Stimulated activated CD4-positive, alpha-beta T cell treated with anti-CD3 and anti-CD28 coated beads, Interleukin-2, amount 100 ng/mL, for 48 hours (primary cell): Measurements from ENCODE around the gene RAB39A.
A peak's percentile ranks its signal among the peaks of the same experiment; 100 is the strongest.

Source experiments
- DNase-seq, 2 donors: peaks; one replicate each; pipeline ENCODE4 v3.0.0-alpha.2; 2020

RAB39A gene

DNA sequence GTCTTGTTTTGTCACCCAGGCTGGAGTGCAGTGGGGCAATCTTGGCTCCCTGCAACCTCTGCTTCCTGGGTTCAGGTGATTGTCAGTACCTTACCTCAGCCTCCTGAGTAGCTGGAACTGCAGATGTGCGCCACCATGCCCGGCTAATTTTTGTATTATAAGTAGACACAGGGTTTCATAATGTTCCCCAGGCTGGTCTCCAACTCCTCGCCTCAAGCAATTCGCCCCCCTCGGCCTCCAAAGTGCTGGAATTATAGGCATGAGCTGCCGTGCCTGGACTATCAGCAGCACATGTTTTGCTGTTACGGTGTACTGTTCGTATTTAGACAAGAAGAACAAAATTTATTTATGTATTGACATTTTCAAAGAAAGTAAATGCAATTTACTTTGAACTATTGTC is 34.8 kb downstream of the RAB39A start:
- DNase-seq: no peak

DNA sequence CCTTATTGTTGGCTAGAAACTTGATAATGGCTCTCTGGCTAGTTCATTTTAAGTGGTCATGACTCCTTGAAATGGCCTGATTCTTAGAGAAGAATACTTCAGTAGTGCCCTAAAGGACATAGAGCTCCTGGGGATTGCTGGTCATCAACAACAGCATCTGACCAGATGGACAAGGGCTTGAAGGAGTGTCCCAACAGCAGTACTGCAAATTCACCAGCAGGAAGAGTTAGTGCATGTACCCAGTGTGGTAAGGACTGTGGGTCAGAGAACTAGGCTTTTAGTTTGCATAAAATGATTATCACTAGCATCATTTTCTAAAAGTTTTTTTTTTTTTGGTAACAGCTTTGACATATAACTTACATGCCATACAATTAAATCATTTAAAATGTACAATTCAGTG is 41.0 kb downstream of the RAB39A start:
- no peak for DNase-seq

DNA sequence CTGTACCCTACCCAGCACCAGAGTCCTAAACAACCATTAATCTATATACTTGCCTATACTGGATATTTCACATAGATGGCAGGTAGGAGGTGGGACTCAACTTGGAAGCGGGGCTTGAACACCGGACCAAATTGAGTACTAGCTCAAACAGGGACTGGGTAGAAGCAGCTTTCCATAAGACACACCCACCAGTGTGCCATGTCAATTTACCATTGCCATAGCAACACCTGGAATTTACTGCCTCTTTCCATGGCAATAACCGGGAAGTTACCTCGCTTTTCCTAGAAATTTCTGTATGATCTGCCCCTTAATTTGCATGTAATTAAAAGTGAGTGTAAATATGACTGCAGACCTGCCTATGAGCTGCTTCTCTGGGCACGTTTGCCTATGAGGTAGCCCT is 41.8 kb downstream of the RAB39A start:
- DNase-seq: no peak

DNA sequence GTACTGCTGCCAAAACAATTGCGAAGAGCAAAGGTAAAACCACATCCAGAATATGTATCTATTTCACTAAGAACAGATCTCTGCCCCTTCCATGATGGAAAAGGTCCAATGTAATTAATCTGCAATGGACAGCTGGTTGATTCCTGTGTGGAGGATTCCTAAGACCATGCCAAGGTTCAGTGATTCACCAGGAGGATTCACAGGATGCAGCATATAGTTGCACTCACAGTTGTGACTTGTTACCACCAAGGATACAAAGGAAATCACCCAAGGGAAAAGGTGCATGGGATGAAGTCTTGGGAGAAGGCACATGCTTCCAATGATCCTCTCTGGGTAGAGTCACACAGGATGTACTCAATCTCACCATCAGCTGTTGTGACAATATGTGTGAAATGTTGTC is 45.4 kb downstream of the RAB39A start:
- no peak for DNase-seq

DNA sequence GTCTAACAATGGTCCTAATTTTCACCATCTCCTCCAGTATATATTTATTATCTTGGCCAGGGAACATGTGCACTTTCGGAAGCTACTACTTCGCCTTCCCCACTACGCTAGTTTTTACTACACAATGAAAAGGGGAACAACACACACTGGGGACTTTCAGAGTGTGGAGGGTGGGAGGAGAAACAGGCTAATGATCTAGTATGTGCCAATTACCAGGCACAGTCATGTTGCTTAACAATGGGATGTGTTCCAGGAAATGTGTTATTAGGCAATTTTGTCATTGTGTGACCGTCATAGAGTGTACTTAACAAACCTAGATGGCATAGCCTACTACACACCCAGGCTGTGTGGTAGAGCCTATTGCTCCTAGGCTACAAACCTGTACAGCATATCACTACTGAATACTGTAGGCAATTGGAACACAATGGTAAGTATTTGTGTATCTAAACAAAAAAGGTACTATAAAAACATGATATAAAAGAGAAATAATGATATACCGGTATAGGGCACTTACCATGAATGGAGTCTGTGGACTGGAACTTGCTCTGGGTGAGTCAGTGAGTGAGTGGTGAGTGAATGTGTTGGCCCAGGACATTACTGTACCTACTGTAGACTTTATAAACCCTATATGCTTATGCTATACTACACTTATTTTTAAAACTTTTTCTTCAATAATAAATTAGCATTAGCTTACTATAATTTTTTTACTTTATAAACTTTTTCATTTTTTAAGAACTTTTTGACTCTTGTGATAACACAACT is 60.3 kb downstream of the RAB39A start:
- no peak for DNase-seq

DNA sequence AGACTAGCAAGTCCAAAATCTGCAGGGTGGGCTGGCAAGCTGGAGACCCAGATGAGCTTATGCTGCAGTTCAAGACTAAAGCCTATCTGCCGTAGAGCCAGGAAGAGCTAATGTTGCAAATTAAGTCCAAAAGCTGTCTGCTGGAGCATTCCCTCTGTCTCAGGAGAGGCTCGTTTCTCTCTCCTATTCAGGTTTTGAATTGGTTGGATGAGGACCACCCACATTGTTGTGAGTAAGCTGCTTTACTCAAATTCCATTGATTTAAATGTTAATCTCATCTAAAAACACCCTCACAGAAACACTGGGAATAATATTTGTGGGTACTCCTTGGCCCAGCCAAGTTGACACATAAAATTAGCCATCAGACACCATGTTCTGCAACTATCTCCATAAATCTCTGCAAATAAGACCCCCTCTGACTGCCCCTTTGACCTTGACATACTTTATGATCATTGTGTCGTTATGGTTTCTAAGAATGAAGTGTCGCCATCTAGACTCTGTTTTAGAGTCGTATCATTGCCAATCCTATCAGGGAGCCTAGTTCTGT is 63.7 kb downstream of the RAB39A start:
- no peak for DNase-seq

DNA sequence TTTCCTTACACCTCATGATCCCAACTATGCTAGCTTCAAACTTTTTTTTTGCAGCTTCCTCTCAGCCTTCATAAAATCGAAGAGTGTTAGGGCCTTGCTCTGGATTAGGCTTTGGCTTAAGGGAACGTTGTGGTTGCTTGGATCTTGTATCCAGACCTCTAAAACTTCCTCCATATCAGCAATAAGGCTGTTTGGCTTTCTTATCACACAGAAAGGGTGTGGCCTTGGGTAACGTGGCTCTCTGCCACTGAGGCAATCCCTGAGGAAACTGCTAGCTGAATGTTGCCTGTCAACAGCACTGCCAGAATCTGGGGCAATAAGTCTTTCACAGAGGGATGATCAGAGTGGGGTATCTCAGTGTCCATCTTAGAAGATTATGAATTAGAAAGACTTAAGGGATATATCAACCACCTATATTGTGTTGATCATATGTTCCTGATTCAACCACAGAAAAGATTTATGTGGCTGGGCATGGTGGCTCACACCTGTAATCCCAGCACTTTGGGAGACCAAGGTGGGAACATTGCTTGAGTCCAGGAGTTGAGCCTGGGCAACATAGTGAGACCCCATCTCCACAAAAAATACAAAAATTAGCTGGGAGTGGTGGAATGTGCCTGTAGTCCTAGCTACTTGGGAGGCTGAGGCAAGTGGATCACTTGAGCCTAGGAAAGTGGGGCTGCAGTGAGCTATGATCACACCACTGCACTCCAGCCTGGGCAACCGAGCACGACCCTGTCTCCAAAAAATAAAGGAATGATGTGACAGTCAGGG is 67.9 kb downstream of the RAB39A start:
- DNase-seq: no peak

DNA sequence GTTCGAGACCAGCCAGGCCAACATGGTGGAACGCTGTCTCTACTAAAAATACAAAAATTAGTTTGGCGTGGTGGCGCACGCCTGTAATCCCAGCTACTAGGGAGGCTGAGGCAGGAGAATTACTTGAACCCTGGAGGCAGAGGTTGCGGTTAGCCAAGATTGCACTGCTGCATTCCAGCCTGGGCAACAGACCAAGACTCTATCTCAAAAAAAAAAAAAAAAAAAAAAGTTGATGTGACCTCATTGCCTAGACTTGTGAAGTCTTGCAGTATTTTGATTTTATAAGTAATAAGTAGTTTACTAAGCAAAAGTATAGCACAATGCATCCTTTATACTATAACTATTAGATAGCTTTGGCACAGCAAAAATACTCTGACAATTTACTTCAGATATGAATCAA is 70.5 kb downstream of the RAB39A start:
- no peak for DNase-seq

DNA sequence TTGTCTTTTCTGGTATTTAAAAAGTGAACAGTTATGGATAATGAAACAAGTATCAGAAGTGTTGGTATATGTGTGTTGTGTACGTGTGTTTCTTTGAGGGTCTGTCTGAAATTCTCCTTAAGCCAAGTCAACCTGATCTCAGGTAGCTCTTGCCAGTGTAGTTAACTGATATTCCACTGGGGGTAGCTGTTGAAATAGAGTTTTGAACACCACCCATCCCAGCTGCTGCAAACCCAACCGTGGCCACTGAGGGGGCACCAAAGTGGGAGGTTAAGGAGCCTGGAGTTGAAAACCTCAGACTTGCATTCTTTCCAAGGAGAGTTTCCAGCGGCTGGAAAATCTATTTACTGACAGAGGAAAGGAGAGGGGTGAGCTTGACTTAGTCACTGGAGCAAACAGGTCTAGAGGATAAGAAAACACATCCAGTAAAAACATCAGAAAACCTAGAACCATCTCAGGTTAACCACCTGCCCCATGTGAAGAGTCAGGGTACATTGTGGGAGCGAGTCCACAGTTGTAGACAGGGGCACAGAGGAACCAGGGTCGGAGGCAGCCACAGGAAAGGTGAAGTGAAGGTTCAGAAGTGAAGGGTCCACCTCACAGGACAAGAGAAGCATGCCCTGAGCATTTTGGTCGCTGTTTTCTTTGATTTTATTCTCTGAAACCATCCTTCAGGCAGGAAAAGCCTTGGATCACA is 71.7 kb downstream of the RAB39A start:
- DNase-seq: no peak

DNA sequence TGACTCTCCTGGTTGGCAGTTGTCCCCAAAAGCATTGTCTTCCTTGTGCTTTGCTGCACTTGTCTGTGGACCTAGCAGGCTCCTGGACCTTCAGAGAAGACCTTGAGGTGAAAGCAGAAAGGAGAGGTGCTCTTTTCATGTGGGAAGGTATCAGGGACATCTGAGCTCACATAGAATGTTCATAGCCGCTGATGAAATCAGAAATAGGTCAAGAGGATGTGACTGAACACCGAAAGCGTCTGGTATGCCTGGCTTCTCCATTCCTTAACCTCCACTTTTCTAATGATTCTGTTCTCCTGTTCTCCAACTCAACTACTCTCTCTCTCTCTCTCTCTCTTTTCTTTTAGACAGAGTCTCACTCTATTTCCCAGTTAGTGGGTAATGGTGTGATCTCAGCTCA is 74.2 kb downstream of the RAB39A start:
- DNase-seq: no peak

DNA sequence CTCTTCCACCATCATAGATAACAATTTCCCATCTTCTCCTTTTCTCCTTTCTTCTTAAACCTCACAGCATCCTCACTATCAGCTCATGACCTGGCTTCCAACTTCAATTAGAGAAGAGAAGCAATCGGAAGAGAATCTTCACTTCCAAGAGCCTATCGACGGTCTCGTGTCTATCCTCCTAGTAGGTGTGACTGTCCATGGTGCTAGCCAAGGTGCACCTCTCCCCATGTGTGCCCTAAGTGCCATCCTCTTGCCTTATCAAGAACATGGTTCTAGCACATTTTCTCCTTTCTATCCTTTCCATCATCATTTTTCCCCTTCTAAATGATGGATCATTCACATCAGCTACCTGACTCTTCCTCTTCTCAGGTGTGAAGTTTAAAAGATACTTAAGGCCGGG is 75.4 kb downstream of the RAB39A start:
- no peak for DNase-seq

DNA sequence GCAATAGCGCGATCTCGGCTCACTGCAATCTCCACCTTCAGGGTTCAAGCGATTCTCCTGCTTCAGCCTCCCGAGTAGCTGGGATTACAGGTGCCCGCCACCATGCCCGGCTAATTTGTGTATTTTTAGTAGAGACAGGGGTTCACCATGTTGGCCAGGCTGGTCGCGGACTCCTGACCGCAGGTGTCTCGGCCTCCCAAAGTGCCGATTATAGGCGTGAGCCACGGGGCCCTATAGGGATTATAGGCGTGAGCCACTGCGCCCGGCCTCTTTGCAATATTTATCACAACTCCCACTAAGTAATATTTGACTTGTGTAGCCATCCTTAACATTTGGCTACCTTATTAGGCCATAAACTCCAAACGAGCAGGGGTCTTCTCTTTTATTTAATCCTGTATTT is 79.6 kb downstream of the RAB39A start:
- DNase-seq: no peak

DNA sequence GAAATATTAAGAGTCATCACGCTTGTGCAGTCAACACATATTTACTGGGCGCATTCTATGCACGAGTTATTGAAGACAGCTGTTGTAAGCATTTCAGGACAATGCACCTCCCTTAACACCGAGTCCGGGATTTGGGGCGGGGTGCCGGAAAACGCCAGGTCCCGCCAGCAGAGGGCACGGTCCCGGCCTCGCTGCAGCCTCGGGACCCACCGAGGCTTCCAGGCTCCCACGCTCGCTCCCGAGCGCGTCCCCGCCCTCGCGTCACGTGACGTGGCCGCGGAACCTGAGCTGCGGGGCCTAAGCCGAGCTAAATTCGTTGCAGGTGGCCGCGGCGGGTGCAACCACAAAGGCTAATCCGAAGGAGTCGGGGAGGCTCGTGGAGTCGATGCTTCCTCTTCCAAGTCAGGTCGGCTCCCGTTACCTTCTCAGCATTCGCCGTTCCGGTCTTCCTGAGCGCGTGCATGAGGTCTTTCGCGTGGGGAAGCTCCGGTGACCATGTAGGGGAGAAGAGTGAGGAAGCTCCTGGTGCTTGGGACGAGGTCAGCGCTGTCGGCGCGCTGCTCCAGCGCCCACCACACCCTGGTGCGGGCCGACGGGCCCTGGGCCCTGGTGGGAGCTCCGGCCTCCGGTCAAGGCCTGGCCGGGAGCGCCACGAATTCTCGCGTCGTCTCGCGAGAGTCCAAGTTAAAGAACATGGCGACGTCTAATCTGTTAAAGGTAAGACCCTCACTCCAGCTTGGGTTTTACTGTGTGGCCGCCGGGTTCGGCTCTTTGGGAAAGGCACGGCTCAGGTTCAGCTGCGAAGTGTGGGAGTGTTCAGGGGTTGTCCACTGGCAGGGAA is 80.6 kb downstream of the RAB39A start, which contains the start of gene CUL5:
CUL5 (plus strand) TSS at position 243 of the 841 bp plus-strand sequence; CDS start at position 694, 451 bp downstream.
- peak; percentile 89 to 93 for DNase-seq

DNA sequence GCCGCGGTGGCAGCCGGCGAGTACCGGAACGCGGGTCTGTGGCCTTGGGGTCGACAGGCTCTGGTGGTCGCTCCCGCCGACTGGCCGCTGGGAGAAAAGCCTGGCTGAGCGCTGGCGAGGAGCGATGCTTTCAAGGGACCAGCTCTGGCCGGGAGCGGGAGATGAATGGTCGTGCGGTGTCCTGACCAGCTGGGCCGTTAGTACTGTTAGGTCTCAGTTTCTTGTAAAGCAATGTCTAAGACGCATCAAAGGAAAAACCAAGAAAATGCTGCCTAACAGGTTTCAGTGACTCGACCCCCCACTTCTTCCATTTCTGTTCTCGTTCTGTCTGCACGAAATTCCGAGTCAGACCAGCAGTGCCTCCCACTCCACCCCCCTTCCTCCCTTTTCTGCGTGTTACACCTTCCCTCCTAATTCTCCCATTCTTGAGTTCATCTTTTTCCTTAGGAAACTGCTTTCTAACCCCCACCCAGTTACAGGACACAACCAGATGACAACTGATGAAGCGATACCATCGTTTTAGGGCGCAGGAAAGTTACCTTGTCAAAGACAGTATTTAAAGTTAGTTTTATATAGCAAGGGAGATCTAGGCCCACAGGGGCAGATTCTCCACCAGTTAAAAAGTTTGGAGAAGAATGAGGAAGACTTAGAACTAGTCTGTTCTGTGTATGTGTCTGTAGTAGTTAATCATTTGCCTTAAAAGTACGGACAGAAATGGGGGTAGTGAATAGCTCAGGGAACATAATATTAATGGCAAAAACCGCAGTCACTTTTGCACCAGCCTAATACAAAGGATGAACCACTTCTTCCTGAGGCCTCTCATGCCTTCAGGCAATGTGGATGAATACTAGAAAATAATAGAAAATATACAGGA is 81.5 kb downstream of the RAB39A start:
- DNase-seq: no peak

DNA sequence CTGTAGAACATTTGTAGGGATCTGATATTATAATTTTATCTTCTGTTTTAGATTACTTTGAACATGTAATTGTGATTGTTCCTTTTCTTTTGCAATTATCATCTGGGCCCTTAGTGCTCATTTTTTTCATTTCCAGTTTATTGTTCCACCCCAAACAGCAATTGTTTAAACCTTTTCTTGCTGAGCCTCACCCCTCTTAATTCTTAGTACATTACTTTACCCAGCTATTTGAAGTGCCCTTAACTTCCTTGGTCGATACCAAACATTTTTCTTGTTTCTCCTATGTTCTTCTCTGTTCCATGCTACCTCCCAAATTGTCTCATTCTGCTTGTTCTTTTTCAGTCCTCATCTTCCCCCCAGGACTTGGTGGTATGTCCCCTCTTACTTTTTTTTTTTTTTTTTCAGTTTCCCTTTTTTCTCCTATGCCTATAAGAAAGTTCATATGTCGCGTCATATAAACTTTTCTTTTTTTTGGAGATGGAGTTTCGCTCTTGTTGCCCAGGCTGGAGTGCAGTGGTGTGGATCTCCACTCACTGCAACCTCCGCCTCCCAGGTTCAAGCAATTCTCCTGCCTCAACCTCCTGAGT is 84.0 kb downstream of the RAB39A start:
- no peak for DNase-seq
